ENCODE results near the gene GLYATL1.

DNA sequence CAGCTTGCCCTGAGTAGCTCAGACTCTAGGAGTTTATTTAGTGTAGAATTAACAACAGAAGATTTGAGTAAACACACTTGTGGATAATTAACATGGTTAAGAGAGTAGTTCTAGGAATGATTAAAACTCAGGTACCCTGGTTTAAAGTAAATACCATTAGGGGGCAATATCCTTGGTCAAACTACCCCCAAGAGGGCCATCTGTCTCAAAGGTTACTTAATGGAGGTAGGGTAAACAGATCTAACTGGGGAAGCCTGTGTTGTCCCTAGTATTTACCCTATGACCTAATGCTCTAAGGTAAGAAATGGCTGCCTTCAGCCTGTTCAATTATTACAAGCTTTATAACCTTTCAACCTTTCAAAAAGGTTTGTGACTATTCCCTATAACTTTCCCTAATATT, 10.6 kb upstream of the GLYATL1 start:
- TF ChIP-seq, protein P1, sequence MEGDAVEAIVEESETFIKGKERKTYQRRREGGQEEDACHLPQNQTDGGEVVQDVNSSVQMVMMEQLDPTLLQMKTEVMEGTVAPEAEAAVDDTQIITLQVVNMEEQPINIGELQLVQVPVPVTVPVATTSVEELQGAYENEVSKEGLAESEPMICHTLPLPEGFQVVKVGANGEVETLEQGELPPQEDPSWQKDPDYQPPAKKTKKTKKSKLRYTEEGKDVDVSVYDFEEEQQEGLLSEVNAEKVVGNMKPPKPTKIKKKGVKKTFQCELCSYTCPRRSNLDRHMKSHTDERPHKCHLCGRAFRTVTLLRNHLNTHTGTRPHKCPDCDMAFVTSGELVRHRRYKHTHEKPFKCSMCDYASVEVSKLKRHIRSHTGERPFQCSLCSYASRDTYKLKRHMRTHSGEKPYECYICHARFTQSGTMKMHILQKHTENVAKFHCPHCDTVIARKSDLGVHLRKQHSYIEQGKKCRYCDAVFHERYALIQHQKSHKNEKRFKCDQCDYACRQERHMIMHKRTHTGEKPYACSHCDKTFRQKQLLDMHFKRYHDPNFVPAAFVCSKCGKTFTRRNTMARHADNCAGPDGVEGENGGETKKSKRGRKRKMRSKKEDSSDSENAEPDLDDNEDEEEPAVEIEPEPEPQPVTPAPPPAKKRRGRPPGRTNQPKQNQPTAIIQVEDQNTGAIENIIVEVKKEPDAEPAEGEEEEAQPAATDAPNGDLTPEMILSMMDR (conservative IDR thresholded peaks at IDR 0.05; ENCODE audit: low read depth in 2 of 2) = no peak
- TF ChIP-seq JUNB (IDR thresholded peaks at IDR 0.05; ENCODE audit: unreplicated experiment) = no peak
- TF ChIP-seq POLR2AphosphoS5 (IDR thresholded peaks at IDR 0.05; ENCODE audit: low read depth) = no peak
- no peak for TF ChIP-seq ZNF331 (CRISPR knock-in tag; IDR thresholded peaks at IDR 0.05; ENCODE audit: low read depth)
